NCI-H526 treated with DMSO at 0.1 percent for 48 hours (cell line): ENCODE data around the gene CLEC7A.

Experiments
- DNase-seq: peaks from one replicate; lab custom pipeline; 2025; lab: John Stamatoyannopoulos, UW

Gene CLEC7A

GRCh38 chr12:10094646-10095395, 35.2 kb downstream of the CLEC7A start:
- DNase-seq: no peak

- no peak for DNase-seq
These were observed 40.8 kb downstream of the CLEC7A start for GRCh38 chr12:10088955-10089900.

DNA sequence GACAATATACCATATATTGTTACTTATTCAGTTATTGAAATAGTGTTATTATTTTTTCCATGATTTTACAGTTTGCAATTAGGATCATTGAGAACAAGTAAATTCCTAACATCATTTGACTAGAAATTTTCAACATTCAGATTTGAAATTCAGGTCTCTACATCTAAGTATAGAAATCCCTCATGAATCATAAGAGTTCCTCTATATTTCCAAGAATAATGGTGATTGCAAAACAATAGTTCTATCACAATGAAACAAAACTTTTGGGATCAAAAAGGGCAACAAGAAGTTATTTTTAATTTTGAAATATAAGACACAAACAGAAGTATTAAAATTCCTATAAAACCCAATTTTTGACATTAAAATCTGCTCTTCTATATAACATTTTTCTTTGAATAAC, 42.0 kb downstream of the CLEC7A start:
- no peak for DNase-seq

GRCh38 chr12:10086387-10086786, 43.6 kb downstream of the CLEC7A start:
- no peak for DNase-seq

- no peak for DNase-seq
These were observed 45.3 kb downstream of the CLEC7A start for GRCh38 chr12:10084733-10085132.

DNA sequence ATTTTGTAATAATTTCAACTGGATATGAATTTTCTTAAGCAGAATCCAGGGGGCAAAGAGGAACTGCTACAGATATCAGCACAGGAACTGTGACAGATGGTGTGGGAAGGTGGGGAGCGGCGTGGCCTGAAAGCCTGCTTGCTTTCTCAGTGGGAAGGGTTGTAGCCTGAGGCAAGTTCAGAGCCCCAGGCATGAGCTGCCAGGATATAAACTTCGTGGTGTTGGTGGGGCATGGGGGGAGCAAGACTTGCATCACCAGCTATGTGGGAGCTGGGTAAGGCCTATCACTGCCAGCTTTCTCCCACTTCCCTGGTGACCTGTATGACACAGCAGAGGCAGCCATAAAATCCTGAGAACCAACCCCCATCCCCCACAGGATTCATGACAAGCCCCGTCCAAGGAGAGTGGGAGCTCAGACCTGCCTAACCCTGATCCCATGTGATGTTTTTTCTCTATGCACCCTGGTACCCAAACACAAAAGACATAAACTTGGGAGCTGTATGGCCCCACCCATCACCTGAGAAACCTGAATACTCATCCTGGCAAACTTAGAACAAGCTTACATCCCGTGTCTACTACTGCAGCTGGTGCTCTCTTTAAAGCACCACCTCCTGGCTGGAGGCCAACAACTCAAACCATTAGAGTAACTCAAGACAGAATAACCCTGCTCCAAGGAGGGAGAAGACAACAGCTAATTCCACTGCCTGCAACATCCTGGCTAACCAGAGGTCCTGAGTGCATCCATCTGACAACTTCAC, 47.7 kb downstream of the CLEC7A start:
- no peak for DNase-seq

DNA sequence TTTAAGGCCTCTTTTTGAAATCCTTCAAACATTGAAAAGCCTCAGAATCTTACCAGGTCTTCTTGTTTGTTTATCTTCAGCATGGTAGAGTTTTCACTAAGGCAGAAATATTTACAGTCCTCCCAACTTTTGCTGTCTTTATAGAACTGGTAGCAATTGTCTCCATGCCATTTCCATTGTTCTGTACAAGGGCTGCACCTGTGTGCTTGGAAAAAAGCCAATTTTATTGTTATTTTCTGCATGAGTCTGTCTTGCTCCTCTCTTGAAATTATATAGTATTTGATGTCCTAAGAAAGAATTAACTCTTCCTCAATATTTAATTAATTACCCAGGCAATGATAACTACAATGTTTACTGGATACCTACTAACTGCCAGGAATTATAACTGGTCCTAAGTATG, 54.5 kb downstream of the CLEC7A start:
- no peak for DNase-seq

GRCh38 chr12:10073261-10073660, 56.7 kb downstream of the CLEC7A start:
- no peak for DNase-seq

DNA sequence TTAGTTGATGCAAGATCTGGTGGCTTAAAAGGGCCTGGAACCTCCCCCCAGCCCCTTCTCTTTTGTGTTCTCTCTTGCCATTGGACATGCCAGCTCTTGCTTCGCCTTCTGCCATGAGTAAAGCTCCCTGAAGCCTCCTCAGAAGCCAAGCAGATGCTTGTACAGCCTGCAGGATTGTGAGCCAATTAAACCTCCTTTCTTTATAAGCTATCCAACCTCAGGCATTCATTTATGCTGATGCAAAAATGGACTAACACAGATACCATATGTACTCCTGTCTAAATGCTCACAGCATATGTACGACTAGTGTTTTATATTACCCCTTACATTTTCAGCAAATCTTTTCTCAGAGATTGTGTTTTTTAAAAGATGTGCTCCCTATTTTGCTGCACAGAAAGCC, 57.9 kb downstream of the CLEC7A start:
- DNase-seq: no peak

GRCh38 chr12:10070380-10070779, 59.6 kb downstream of the CLEC7A start:
- DNase-seq: no peak

DNA sequence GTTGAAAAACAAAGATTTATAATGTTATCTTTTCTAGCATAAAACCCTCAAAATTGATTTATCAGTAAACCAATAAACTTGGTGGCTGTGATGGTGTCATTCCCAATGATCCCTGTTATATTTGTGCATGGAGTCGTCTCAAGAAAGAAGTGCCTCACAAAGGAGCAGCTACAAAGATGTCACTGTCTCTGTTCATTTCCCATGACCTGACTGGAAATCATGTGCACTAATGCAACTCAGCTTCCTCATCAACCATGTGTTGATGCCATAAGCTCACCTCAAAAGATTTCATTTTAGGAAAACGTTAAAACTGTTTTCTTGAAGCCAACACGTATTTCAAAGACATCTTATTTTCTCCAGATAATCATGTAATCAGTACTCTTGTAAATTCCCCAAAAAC, 60.0 kb downstream of the CLEC7A start:
- no peak for DNase-seq

DNA sequence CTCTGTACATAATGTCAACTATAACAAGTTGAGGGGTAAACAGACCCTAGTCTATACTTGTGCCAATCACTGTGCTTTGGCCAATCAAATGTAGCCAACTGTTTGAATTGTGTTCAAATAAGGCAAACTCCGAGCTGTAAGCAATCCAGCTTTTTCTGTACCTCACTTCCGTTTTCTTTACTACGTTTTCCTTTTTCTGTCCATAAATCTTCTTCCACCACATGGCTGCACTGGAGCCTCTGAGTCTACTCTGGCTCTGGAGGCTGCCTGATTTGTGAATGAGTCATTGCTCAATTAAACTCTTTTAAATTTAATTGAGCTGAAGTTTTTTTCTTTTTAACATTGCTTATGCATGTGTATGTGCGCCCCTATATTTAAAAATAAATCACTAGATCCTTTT, 60.9 kb downstream of the CLEC7A start:
- no peak for DNase-seq

DNA sequence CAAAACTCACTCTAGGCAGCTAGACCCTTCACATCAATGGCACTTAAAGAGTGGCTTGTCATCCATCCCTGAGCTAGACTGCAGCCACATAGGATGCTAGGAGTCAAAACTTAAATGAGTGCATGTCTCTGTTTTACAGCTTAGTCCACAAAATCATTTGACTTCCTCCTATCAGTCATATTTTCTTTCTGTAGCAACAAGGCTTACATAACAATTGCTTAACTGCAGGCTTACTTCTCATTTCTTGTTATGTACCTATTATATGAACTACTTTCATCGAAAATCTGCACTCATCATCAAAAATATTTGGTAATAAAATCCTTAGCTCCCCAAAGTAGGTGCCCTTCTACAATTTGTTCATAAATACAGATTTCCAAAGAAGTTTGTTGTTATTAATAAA, 61.4 kb downstream of the CLEC7A start:
- DNase-seq: no peak

DNA sequence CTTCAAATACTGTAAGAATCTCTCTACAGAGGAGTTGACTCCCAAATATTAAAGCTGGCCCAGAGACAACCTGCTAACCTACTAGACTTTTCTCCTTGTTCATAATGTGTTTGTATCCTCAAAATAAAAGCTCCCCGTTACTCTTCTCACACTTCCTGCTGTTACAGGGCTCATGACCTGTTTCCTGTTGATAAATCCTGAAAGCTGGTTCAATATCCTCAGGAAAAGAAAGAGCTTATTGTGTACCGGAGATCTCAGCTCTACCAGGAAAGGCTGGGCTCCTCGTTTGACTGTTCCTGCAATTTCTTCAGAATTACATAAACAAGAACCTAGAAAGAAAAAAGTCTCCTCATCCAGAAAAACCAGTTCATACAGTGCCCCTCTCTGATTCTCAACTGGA, 62.1 kb downstream of the CLEC7A start:
- DNase-seq: no peak

DNA sequence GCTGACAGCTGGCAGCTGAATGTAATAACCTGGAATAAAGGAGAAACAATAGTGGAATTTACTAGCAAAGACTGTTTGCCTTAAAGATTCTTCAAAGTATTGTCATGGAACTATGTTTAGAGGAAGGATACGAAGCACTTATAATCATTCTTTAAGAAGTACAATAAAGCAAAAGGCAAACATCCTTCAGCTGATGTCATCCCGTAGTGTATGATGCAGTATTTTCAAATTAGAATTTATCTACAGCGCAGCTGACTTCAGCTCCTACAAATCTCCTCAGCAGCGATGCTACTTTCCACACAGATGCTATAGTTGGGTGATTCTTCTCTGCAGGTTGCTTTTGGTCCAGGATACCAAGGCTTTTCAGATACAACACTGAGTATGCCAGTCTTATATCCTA, 62.7 kb downstream of the CLEC7A start:
- no peak for DNase-seq
